B cell (primary cell): Measurements from ENCODE around the gene GHDC.

Source experiments
- EZH2 ChIP-seq: IDR thresholded peaks from 2 replicates; pipeline ENCODE4 v1.6.1; 2012; ENCODE audit warnings: borderline replicate concordance, low read depth, mild to moderate bottlenecking, moderate library complexity, low read length; ENCODE audit not compliant: insufficient read depth, poor library complexity, severe bottlenecking
- TF ChIP-seq, protein P1 (sequence below): fragments of 200-600 bp; IDR thresholded peaks from one replicate; pipeline ENCODE4 v1.8.0; 2022; ENCODE audit warnings: antibody characterized with exemption, mild to moderate bottlenecking

DNA sequence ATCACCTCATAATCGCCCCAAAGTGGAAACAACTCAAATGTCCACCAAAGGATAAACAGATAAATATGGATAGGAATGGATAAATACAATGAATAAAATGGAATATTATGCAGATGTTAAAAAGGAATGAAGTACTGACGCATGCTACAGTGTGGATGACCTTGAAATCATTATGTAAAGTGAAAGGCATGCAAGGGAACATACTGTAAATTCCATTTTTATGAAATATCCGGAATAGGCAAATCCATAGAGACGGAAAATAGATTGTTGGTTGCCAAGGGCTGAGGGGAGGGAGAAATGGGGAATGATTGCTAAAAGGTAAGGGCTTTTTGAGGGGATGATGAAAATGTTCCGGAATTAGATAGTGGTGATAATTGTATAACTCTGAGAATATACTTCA is 45.9 kb upstream of the GHDC start:
- TF ChIP-seq, protein P1, sequence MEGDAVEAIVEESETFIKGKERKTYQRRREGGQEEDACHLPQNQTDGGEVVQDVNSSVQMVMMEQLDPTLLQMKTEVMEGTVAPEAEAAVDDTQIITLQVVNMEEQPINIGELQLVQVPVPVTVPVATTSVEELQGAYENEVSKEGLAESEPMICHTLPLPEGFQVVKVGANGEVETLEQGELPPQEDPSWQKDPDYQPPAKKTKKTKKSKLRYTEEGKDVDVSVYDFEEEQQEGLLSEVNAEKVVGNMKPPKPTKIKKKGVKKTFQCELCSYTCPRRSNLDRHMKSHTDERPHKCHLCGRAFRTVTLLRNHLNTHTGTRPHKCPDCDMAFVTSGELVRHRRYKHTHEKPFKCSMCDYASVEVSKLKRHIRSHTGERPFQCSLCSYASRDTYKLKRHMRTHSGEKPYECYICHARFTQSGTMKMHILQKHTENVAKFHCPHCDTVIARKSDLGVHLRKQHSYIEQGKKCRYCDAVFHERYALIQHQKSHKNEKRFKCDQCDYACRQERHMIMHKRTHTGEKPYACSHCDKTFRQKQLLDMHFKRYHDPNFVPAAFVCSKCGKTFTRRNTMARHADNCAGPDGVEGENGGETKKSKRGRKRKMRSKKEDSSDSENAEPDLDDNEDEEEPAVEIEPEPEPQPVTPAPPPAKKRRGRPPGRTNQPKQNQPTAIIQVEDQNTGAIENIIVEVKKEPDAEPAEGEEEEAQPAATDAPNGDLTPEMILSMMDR, result no peak
- no peak for TF ChIP-seq EZH2
